Measurements from ENCODE around the gene TMEM190. TPM values are rescaled to one million over a fixed set of nuclear protein-coding genes. Genes with fewer than 3 reads are reported as not detected.

TMEM190 gene
- total and polyA plus RNA-seq, 9 of the 15 experiments (the other 6 are each of a cell fraction or from before 2014, with no cell fraction given) = not detected

- TF ChIP-seq ZBTB40 (IDR thresholded peaks at IDR 0.05) (peak; percentile 16; the same call in 1 of the 2 replicates), ZBTB40 (CRISPR knock-in tag; IDR thresholded peaks at IDR 0.05) (no peak), NR4A1 (CRISPR knock-in tag; IDR thresholded peaks at IDR 0.05) (no peak), NR4A1 (tag; IDR thresholded peaks at IDR 0.05) (peak; percentile 87), CHCHD3 (CRISPR knock-in tag; IDR thresholded peaks at IDR 0.05) (0 out of 2 replicates have a peak, but pooled peaks have one; percentile 45), ETS1 (conservative IDR thresholded peaks at IDR 0.05; ENCODE audit: control insufficient read depth, low read depth, low read length) (no peak), TRIM25 (IDR thresholded peaks at IDR 0.05; ENCODE audit: borderline replicate concordance) (0 out of 2 replicates have a peak, but pooled peaks have one; percentile 53), E2F5 (CRISPR knock-in tag; IDR thresholded peaks at IDR 0.05) (no peak), ZNF639 (CRISPR knock-in tag; conservative IDR thresholded peaks at IDR 0.05 in 1 of 2, IDR thresholded peaks at IDR 0.05 in 1 of 2) (no peak), NKRF (IDR thresholded peaks at IDR 0.05; ENCODE audit: borderline replicate concordance) (0 out of 2 replicates have a peak, but pooled peaks have one; percentile 29)
Measured at GRCh38 chr19:55408533-55408872, 31.9 kb downstream of the TMEM190 start (continued).

Measured in K562 (cell line).